Mesodermal cell (in vitro differentiated cells): Measurements from ENCODE around the gene MKI67.

Experiments
- H3K27ac ChIP-seq: 2 replicates; pipeline ENCODE4 v1.7.0; 2013; ENCODE audit warnings: mild to moderate bottlenecking, low read depth, low read length, moderate library complexity; ENCODE audit not compliant: severe bottlenecking
- H3K36me3 ChIP-seq: 2 replicates; pipeline ENCODE4 v1.7.1; 2013; ENCODE audit warnings: mild to moderate bottlenecking, low read length, moderate library complexity; ENCODE audit not compliant: control insufficient read depth, insufficient read depth
- H3K4me1 ChIP-seq: one replicate; pipeline ENCODE4 v1.7.1; 2013; ENCODE audit warnings: mild to moderate bottlenecking, low read length; ENCODE audit not compliant: insufficient read depth, control insufficient read depth, poor library complexity, severe bottlenecking
- H3K4me3 ChIP-seq: 2 replicates; pipeline ENCODE4 v1.7.0; 2013; ENCODE audit warnings: low read length, control low read depth, mild to moderate bottlenecking; ENCODE audit not compliant: insufficient read depth, poor library complexity, severe bottlenecking; ENCODE audit errors: extremely low read depth
- H3K9me3 ChIP-seq: 2 replicates; pipeline ENCODE4 v1.7.1; 2013; ENCODE audit warnings: mild to moderate bottlenecking, low read length, moderate library complexity; ENCODE audit not compliant: control insufficient read depth
- WGBS, 2 experiments: methylation state at CpG; one replicate each; pipeline ENCODE4 v1.1.5; 2013; ENCODE audit warnings: missing lambda C conversion rate in 2 of 2; ENCODE audit not compliant: insufficient coverage in 2 of 2; 5-methylcytosine and 5-hydroxymethylcytosine counted together

Gene MKI67

GRCh38 chr10:128070721-128071416 lies 55.4 kb downstream of the MKI67 start:
- 92 to 95% methylated on average over 12 of the region's 17 CpGs for WGBS, 2 experiments
- Histone ChIP-seq H3K27ac (no peak overlapping the region), H3K36me3 (peaks cover 35% of the 10 kb centered on the region), H3K9me3 (no peaks in the 10 kb centered on the region), H3K4me3 (no peak overlapping the region), H3K4me1 (no peaks in the 10 kb centered on the region)

DNA sequence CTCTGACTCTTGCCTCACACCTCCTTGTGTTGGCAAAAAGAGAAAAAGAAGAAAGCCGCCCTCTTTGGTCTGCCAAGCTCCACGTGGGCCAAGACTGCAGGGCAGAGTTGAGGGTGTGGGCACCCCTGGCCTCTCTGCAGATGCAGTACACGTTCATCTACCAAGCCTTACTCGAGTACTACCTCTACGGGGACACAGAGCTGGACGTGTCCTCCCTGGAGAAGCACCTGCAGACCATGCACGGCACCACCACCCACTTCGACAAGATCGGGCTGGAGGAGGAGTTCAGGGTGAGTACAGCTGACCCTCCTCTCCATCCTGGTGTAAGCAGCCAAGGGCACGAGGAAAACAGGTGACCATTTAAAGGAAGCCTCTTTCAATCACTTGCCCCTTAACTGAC lies 56.1 kb downstream of the MKI67 start:
- WGBS, 2 experiments, result 95 to 99% methylated on average over 8 to 10 of the region's 10 CpGs
- H3K36me3 ChIP-seq, result peaks cover 35% of the 10 kb centered on the region
- H3K27ac ChIP-seq, result no peak overlapping the region
- H3K9me3 ChIP-seq, result no peaks in the 10 kb centered on the region
- H3K4me3 ChIP-seq, result no peak overlapping the region
- no peaks in the 10 kb centered on the region for H3K4me1 ChIP-seq

DNA sequence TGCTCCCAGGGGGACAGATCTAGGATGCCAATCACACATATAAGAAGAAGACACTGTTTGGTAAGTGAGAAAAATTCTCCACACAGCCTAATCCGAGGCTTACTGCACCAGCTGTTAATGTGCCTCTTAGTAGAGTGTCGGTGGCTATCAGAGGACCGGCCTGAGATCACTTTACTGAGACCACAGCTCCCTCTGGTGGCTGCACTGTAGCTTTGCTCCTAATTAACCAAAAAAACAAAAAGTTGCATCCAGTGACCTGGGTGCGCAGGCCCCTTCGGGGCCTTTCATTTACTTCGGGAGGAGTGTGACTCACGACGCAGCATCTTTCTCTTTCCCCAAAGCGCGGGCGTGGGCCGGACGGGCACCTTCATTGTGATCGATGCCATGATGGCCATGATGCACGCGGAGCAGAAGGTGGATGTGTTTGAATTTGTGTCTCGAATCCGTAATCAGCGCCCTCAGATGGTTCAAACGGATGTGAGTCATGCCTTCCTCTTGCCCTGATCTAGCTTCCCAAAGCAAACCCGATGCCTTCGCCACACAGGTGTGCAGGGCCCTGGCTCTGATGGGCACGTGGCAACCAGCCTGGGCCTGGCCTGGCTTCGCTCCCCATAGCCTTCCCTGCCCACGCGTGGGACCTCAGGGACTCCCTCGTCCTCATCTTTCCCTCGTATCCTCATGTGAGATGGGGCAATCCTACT lies 56.7 kb downstream of the MKI67 start:
- H3K36me3 ChIP-seq, result peaks cover 39% of the 10 kb centered on the region
- 47 to 55% methylated on average over 22 to 26 of the region's 28 CpGs for WGBS, 2 experiments
- H3K27ac ChIP-seq, result no peak overlapping the region
- no peaks in the 10 kb centered on the region for H3K9me3 ChIP-seq
- no peak overlapping the region for H3K4me3 ChIP-seq
- H3K4me1 ChIP-seq, result peaks cover under 1% of the 10 kb centered on the region

DNA sequence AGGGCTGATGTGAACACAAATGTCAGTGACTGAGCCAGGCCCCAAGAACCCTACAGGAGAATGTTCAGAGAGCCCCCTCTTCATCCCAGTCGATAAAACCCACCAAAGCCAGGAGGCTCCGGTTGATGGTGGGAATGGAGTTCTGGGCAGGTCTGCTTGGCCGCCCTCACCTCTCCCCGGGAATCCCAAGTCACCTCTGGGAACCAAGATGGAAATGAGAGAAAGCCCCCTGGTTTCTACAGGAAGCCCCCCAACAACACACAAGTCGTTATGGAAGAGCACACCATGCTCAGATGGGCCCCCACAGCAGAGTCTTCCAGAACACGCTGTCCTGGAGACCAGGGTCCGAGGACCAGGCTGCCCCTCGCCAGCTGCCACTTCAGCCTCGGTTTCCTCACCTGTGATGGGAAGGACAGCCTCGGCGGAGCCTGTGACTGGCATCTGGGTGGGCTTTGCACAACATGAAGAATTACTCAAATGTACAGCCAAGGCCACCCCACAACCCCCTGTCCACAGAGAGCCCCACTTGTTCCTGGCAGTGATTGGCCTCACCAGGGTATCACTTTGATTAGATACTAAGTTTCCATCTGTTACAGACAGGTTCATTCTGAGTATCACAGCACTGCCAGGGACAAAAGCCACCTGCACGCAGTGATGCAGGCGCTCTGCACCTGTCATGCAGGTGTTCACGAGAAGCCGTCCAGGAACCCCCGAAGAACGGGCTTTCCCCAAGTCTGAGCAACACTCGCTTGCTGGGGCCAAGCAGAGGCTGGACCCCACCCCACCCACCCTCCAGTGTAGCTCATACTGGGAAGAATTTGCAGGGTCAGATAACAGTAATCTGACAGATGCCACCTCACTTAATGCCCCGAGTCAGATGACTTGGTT lies 57.6 kb downstream of the MKI67 start:
- H3K36me3 ChIP-seq, result peaks cover 40% of the 10 kb centered on the region
- H3K4me3 ChIP-seq, result no peak overlapping the region
- H3K9me3 ChIP-seq, result no peaks in the 10 kb centered on the region
- H3K4me1 ChIP-seq, result peaks cover 9% of the 10 kb centered on the region
- WGBS, 2 experiments, result 92 to 97% methylated on average over 11 to 14 of the region's 19 CpGs
- H3K27ac ChIP-seq, result no peak overlapping the region

DNA sequence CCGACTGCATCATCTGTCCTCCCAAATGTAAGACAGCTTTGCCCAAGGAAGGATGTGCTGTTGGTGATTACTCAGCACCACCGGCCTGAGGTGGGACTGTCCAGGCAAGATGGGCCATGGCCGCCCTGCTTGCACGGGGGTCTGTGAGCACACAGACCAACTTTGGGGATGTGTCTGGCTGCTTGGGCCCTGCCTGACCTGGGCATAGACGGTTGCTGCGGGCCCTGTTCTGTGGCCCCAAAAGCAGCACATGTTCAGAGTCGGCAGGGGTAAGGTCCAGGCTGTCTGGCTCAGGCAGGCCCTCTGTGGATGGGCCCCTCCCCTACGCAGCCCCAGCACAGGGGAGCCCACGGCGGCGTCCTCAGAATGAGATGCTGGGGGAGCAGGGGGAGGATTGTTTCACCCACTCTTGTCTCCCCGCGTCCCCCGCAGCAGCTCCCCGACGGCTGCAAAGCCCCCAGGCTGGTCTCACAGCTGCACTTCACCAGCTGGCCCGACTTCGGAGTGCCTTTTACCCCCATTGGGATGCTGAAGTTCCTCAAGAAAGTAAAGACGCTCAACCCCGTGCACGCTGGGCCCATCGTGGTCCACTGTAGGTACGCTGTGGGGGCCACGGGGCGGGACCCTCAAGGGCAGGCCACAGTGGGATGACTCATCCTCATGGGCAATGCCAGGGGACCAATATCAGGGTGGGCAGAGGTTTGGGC lies 58.4 kb downstream of the MKI67 start:
- H3K36me3 ChIP-seq, result peaks cover 33% of the 10 kb centered on the region
- H3K9me3 ChIP-seq, result no peaks in the 10 kb centered on the region
- peaks cover 16% of the 10 kb centered on the region for H3K4me1 ChIP-seq
- H3K27ac ChIP-seq, result no peak overlapping the region
- no peak overlapping the region for H3K4me3 ChIP-seq
- 92 to 97% methylated on average over 21 of the region's 25 CpGs for WGBS, 2 experiments

DNA sequence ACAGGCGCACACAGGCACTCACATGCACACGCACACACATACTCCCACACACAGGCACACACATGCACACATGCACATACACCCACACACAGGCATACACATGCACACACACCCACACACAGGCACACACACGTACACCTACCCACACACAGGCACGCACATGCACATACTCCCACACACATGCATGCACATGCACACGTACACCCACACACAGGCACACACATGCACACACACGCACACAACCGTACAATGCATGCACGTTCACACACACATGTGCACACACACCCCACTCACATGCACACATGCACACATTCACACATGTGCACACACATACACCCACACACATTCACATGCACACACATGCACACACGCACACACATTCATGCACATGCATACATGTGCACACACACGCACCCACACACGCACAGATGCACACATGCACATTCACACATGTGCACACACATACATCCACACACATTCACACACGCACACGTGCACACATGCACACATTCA lies 59.3 kb downstream of the MKI67 start:
- Histone ChIP-seq H3K4me3 (no peak overlapping the region), H3K36me3 (peaks cover 31% of the 10 kb centered on the region), H3K4me1 (peaks cover 25% of the 10 kb centered on the region), H3K27ac (no peak overlapping the region), H3K9me3 (no peaks in the 10 kb centered on the region)
- 89 to 91% methylated on average over 12 to 13 of the region's 13 CpGs for WGBS, 2 experiments

DNA sequence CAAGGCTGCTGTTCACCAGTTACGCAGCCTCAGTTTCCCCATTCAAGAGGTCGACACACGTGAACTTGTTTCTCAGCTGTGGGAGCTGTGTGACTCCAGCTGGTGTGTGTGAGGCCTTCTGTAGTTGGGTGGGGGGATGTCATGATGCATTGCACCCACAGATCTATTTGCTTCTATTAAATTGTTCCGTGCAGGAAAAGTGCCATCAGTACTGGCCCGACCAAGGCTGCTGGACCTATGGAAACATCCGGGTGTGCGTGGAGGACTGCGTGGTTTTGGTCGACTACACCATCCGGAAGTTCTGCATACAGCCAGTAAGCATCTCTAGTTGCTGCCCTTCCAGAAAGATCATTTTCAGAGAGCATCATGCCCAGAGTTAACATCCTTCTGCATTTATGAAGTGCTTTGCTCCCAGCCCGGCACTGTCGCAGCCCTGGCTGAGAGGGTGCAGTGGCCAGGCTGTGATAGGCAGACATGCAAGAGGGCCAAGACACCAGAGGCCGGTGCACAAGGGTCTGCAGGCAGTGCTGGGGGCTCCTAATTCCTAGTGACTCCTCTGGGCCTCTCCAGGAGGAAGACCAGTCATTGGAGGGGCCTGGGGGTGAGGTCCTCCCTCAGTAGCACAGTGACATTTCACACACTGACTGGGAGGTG lies 60.2 kb downstream of the MKI67 start:
- no peak overlapping the region for H3K27ac ChIP-seq
- 96 to 99% methylated on average over 10 to 13 of the region's 13 CpGs for WGBS, 2 experiments
- peaks cover 28% of the 10 kb centered on the region for H3K36me3 ChIP-seq
- H3K4me1 ChIP-seq, result peaks cover 28% of the 10 kb centered on the region
- H3K9me3 ChIP-seq, result no peaks in the 10 kb centered on the region
- H3K4me3 ChIP-seq, result no peak overlapping the region

DNA sequence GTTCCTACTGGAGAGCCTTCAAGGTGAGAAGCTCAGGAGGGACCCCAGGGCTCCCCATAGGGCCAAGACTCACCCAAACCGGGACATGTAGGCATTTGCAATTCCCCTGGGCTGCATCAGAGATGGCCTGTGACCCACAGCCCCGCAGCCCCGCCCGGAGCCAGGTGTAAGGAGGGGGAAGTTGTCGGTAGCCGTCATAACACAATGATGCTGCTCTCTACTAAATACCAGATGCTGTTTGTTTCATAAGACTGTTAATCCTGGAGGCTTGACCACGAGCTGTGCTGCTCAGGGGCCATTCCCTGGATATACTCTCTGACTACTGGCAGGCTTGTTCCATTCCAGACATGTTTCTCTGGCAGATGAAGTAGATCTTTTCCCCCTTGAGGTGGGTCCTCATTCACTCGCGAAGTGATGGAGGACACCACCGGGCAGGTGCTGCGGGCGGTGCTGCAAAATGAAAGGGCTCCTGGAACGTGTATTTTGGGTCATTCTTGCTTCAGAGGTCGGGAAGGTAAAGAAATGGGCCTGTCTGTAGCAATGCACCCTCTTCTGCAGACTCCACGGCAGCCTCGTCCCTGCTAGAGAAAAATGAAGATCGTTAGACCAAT lies 61.1 kb downstream of the MKI67 start:
- WGBS, 2 experiments, result 92 to 96% methylated on average over 12 to 15 of the region's 17 CpGs
- no peaks in the 10 kb centered on the region for H3K9me3 ChIP-seq
- H3K4me1 ChIP-seq, result peaks cover 28% of the 10 kb centered on the region
- no peak overlapping the region for H3K4me3 ChIP-seq
- no peak overlapping the region for H3K27ac ChIP-seq
- H3K36me3 ChIP-seq, result peaks cover 23% of the 10 kb centered on the region

GRCh38 chr10:128064108-128064969 lies 61.9 kb downstream of the MKI67 start:
- Histone ChIP-seq H3K9me3 (no peaks in the 10 kb centered on the region), H3K27ac (no peak overlapping the region), H3K4me3 (no peak overlapping the region), H3K4me1 (peaks cover 28% of the 10 kb centered on the region), H3K36me3 (peaks cover 18% of the 10 kb centered on the region)
- 91 to 93% methylated on average over 7 to 8 of the region's 11 CpGs for WGBS, 2 experiments
